HG03354 (cell line): ENCODE results near the gene CD68.

Experiments used
- ATAC-seq: cut with Tn5 transposase; IDR thresholded peaks from one replicate; pipeline ENCODE4 v1.9.1; 2021; ENCODE audit warnings: mild to moderate bottlenecking; ENCODE audit not compliant: unreplicated experiment, poor library complexity, severe bottlenecking

CD68 gene

GRCh38 chr17:7577327-7578199, 1.9 kb upstream of the CD68 start:
- ATAC-seq = no peak

GRCh38 chr17:7579834-7580603, 581 bp downstream of the CD68 start:
- no peak for ATAC-seq

- ATAC-seq = no peak
These were observed 1.5 kb downstream of the CD68 start for GRCh38 chr17:7580604-7581575.

- no peak for ATAC-seq
These were observed 3.2 kb downstream of the CD68 start for GRCh38 chr17:7582396-7583252.

- ATAC-seq = peak; percentile 80
These were observed 4.0 kb downstream of the CD68 start, which contains the start of gene MPDU1 for GRCh38 chr17:7583253-7584109. Gene MPDU1, plus strand, starts transcription at chr17:7583852. Its CDS starts 11 bp downstream, at chr17:7583863.

- no peak for ATAC-seq
These were observed 7.4 kb downstream of the CD68 start for GRCh38 chr17:7586673-7587419.

GRCh38 chr17:7587420-7588151, 8.1 kb downstream of the CD68 start:
- ATAC-seq = no peak

GRCh38 chr17:7588553-7589203, 9.2 kb downstream of the CD68 start:
- ATAC-seq = no peak

- no peak for ATAC-seq
These were observed 9.9 kb downstream of the CD68 start for GRCh38 chr17:7589204-7589868.

- ATAC-seq = no peak
These were observed 10.7 kb downstream of the CD68 start, which contains the start of gene SOX15 for GRCh38 chr17:7589891-7590691. Gene SOX15, minus strand, starts transcription at chr17:7590094. Its CDS starts 418 bp downstream, at chr17:7589676.

GRCh38 chr17:7590743-7591142, 11.3 kb downstream of the CD68 start:
- no peak for ATAC-seq

- ATAC-seq = no peak
These were observed 12.2 kb downstream of the CD68 start for GRCh38 chr17:7591596-7591995.

- ATAC-seq = no peak
These were observed 13.1 kb downstream of the CD68 start for GRCh38 chr17:7592422-7593021.

- ATAC-seq = no peak
These were observed 13.9 kb downstream of the CD68 start for GRCh38 chr17:7593296-7593695.
